Measurements from ENCODE around the gene PAPPA2.

GRCh38 chr1:176816232-176816631 is 353.3 kb downstream of the PAPPA2 start:
- TF ChIP-seq POLR2A (IDR thresholded peaks at IDR 0.05; ENCODE audit: low read length): no peak
- TF ChIP-seq GATA1 (IDR thresholded peaks at IDR 0.05; ENCODE audit: low read depth, low read length): no peak
